ENCODE measurements around the gene CCDC88A. TPM values are rescaled to one million over a fixed set of nuclear protein-coding genes. Genes with fewer than 3 reads are reported as not detected.

The CCDC88A gene
- total RNA-seq, 1 experiment from 2014 or later, result 27.2 TPM

- POLR2A ChIA-PET, result no interaction called here
- no peak overlapping the region for H3K27ac ChIP-seq (ENCODE audit: low read depth, low read length)
Measured at GRCh38 chr2:55421326-55421725, 1.7 kb upstream of the CCDC88A start.

DNA sequence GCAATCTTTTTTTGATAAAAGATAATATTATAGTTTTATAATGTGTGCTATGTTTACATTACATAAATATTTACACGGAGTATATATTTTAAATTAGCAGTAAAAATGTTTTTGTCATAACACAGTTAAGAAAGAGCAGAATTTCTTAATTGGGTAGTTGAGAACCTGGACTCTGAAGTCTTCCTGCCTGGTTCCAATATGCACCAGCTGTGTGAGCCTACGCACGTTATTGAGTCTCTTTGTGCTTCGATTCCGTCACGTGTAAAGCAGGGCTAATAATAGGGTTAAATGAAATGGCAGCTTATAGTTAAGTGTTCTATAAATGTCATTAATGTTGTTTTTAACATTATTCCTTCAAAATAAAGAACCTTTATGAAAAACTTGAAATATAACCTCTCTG, 1.2 kb upstream of the CCDC88A start:
- Histone ChIP-seq H3K27me3 (ENCODE audit: insufficient read depth, low read length) (no peaks in the 10 kb centered on the region), H3K4me2 (ENCODE audit: low read length) (peak overlapping the region; percentile 84), H3K9me3 (ENCODE audit: control insufficient read depth in 1 of 2, insufficient read depth in 1 of 2, low read depth in 1 of 2, low read length in 2 of 2) (no peaks in the 10 kb centered on the region), H3K36me3 (ENCODE audit: control insufficient read depth in 1 of 2, insufficient read depth in 2 of 2, low read length in 2 of 2) (no peaks in the 10 kb centered on the region), H3K79me2 (ENCODE audit: insufficient read depth, low read length) (no peaks in the 10 kb centered on the region), H3K27ac (ENCODE audit: low read depth, low read length) (no peak overlapping the region), H3K9me2 (ENCODE audit: insufficient read depth) (no peaks in the 10 kb centered on the region), H3K9ac (ENCODE audit: low read length) (no peak overlapping the region), H3K4me1 (ENCODE audit: control insufficient read depth in 1 of 2, insufficient read depth in 2 of 2, low read length in 2 of 2) (peaks cover 4 to 26% of the 10 kb centered on the region in 2 experiments; a peak in 3 of 4 replicates), H4K20me1 (ENCODE audit: insufficient read depth) (no peaks in the 10 kb centered on the region), H2AFZ (ENCODE audit: low read depth, low read length, poor library complexity, severe bottlenecking) (peak overlapping the region; percentile 86), H3K4me3 (replicated peaks in 1 of 2; ENCODE audit: low read depth in 1 of 2, low read length in 2 of 2) (peak overlapping the region in 1 of 2 experiments; percentile 71; a peak in 1 of 4 replicates)
- TF ChIP-seq POLR2A (IDR thresholded peaks at IDR 0.05; ENCODE audit: borderline replicate concordance, extremely low read depth, insufficient read depth, insufficient read length) (no peak), ZFX (IDR thresholded peaks at IDR 0.05) (no peak), MAX (IDR thresholded peaks at IDR 0.05) (no peak), EZH2 (IDR thresholded peaks at IDR 0.05) (no peak), FOSL1 (IDR thresholded peaks at IDR 0.05; ENCODE audit: low read depth) (no peak), EZH2phosphoT487 (IDR thresholded peaks at IDR 0.05; ENCODE audit: borderline replicate concordance) (no peak), EGR1 (IDR thresholded peaks at IDR 0.05; ENCODE audit: low read depth) (no peak), TCF7L2 (IDR thresholded peaks at IDR 0.05; ENCODE audit: borderline replicate concordance, extremely low read depth, insufficient read depth, insufficient read length) (no peak), CEBPB (IDR thresholded peaks at IDR 0.05; ENCODE audit: low read depth) (no peak)
- intact Hi-C loops (cut with micrococcal nuclease), result no loop called here
- DNase-seq (ENCODE audit: low read depth, low spot score), result no peak
- BruUV-seq (replicated peaks), result no TSS peak
- RAD21 ChIA-PET (ENCODE audit: low non-redundant PET in 1 of 2, low total read pairs in 2 of 2, uncharacterized antibody in 2 of 2, unreplicated experiment in 2 of 2), result no interaction called here
- ATAC-seq, result no peak
- POLR2A ChIA-PET, result no interaction called here
- CTCF ChIA-PET, result no interaction called here

More at GRCh38 chr2:55421326-55421725, 1.7 kb upstream of the CCDC88A start:
- RAD21 ChIA-PET (ENCODE audit: low non-redundant PET in 1 of 2, low total read pairs in 2 of 2, uncharacterized antibody in 2 of 2, unreplicated experiment in 2 of 2), result no interaction called here
- intact Hi-C loops (cut with micrococcal nuclease), result no loop called here
- H3K9me3 ChIP-seq (ENCODE audit: control insufficient read depth in 1 of 2, insufficient read depth in 1 of 2, low read depth in 1 of 2, low read length in 2 of 2), result no peaks in the 10 kb centered on the region
- no peak for DNase-seq (ENCODE audit: low read depth, low spot score)
- H3K36me3 ChIP-seq (ENCODE audit: control insufficient read depth in 1 of 2, insufficient read depth in 2 of 2, low read length in 2 of 2), result no peaks in the 10 kb centered on the region
- no peak overlapping the region for H3K4me2 ChIP-seq (ENCODE audit: low read length)
- no peak for ATAC-seq
- H3K79me2 ChIP-seq (ENCODE audit: insufficient read depth, low read length), result no peaks in the 10 kb centered on the region
- CTCF ChIA-PET, result no interaction called here
- no TSS peak for BruUV-seq (replicated peaks)
- peak overlapping the region; percentile 86 for H2AFZ ChIP-seq (ENCODE audit: low read depth, low read length, poor library complexity, severe bottlenecking)
- no peaks in the 10 kb centered on the region for H3K9me2 ChIP-seq (ENCODE audit: insufficient read depth)
- H3K27me3 ChIP-seq (ENCODE audit: insufficient read depth, low read length), result no peaks in the 10 kb centered on the region
- peaks cover 4 to 27% of the 10 kb centered on the region in 2 experiments; a peak in 3 of 4 replicates for H3K4me1 ChIP-seq (ENCODE audit: control insufficient read depth in 1 of 2, insufficient read depth in 2 of 2, low read length in 2 of 2)
- no peaks in the 10 kb centered on the region for H4K20me1 ChIP-seq (ENCODE audit: insufficient read depth)
- TF ChIP-seq, protein P1, sequence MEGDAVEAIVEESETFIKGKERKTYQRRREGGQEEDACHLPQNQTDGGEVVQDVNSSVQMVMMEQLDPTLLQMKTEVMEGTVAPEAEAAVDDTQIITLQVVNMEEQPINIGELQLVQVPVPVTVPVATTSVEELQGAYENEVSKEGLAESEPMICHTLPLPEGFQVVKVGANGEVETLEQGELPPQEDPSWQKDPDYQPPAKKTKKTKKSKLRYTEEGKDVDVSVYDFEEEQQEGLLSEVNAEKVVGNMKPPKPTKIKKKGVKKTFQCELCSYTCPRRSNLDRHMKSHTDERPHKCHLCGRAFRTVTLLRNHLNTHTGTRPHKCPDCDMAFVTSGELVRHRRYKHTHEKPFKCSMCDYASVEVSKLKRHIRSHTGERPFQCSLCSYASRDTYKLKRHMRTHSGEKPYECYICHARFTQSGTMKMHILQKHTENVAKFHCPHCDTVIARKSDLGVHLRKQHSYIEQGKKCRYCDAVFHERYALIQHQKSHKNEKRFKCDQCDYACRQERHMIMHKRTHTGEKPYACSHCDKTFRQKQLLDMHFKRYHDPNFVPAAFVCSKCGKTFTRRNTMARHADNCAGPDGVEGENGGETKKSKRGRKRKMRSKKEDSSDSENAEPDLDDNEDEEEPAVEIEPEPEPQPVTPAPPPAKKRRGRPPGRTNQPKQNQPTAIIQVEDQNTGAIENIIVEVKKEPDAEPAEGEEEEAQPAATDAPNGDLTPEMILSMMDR (IDR thresholded peaks at IDR 0.05 in 2 of 3, conservative IDR thresholded peaks at IDR 0.05 in 1 of 3; ENCODE audit: borderline replicate concordance in 1 of 3, insufficient read depth in 1 of 3, low read depth in 2 of 3, low read length in 2 of 3), result no peak
- no peak for TF ChIP-seq CBX3 (IDR thresholded peaks at IDR 0.05; ENCODE audit: low read depth)
- H3K4me3 ChIP-seq (replicated peaks in 1 of 2; ENCODE audit: low read depth in 1 of 2, low read length in 2 of 2), result no peak overlapping the region
- no peak overlapping the region for H3K9ac ChIP-seq (ENCODE audit: low read length)

Data from HCT116 (cell line).